Activated B cell treated with CpG ODN at 0.5 μM for 24 hours (primary cell): ENCODE data around the gene ADD1. TPM values are rescaled to one million over a fixed set of nuclear protein-coding genes. Genes with fewer than 3 reads are reported as not detected.

Experiments
- ATAC-seq: fragments of 200-7000 bp; cut with Tn5 transposase; one replicate; pipeline ENCODE4 v1.10.0; 2021; ENCODE audit warnings: low read depth, mild to moderate bottlenecking, moderate library complexity
- CTCF ChIA-PET: fragments of 350-600 bp; sonication (Branson Sonifier 250); formaldehyde crosslinking; loops from one replicate; lab custom pipeline; 2021; ENCODE audit warnings: antibody characterized with exemption; lab: Charles Lee
- POLR2A ChIA-PET: fragments of 350-600 bp; sonication (Branson Sonifier 250); formaldehyde crosslinking; loops from one replicate; lab custom pipeline; 2021; ENCODE audit warnings: antibody characterized with exemption; lab: Charles Lee
- DNase-seq: peaks from one replicate; pipeline ENCODE4 v3.0.0; 2022
- H3K27ac Mint-ChIP-seq: one replicate; pipeline ENCODE4 v1.8.0; 2020; ENCODE audit warnings: mixed read lengths
- H3K27me3 Mint-ChIP-seq: one replicate; pipeline ENCODE4 v1.8.0; 2021; ENCODE audit warnings: mixed read lengths
- H3K36me3 Mint-ChIP-seq: one replicate; pipeline ENCODE4 v1.8.0; 2021; ENCODE audit warnings: low read depth, mixed read lengths
- H3K4me1 Mint-ChIP-seq: one replicate; pipeline ENCODE4 v1.8.0; 2021; ENCODE audit warnings: mixed read lengths
- H3K4me3 Mint-ChIP-seq: one replicate; pipeline ENCODE4 v1.8.0; 2020; ENCODE audit warnings: mild to moderate bottlenecking, mixed read lengths
- H3K9me3 Mint-ChIP-seq: one replicate; pipeline ENCODE4 v1.8.0; 2020; ENCODE audit warnings: mixed read lengths
- intact Hi-C: fragments of 100-400 bp; cut with micrococcal nuclease; formaldehyde crosslinking; loops from one replicate; pipeline ENCODE4 v1.15.1; 2024
- total RNA-seq: library from RNA; stranded (reverse); gene quantifications from 2 replicates; pipeline ENCODE4 v1.2.3, GENCODE V29; 2022
- TF ChIP-seq, protein P1 (sequence below): fragments of 200-600 bp; IDR thresholded peaks from one replicate; pipeline ENCODE4 v1.8.0; 2022; ENCODE audit warnings: antibody characterized with exemption, mild to moderate bottlenecking

The ADD1 gene
- total RNA-seq, 1 donor from 2014 or later, result 340 TPM

DNA sequence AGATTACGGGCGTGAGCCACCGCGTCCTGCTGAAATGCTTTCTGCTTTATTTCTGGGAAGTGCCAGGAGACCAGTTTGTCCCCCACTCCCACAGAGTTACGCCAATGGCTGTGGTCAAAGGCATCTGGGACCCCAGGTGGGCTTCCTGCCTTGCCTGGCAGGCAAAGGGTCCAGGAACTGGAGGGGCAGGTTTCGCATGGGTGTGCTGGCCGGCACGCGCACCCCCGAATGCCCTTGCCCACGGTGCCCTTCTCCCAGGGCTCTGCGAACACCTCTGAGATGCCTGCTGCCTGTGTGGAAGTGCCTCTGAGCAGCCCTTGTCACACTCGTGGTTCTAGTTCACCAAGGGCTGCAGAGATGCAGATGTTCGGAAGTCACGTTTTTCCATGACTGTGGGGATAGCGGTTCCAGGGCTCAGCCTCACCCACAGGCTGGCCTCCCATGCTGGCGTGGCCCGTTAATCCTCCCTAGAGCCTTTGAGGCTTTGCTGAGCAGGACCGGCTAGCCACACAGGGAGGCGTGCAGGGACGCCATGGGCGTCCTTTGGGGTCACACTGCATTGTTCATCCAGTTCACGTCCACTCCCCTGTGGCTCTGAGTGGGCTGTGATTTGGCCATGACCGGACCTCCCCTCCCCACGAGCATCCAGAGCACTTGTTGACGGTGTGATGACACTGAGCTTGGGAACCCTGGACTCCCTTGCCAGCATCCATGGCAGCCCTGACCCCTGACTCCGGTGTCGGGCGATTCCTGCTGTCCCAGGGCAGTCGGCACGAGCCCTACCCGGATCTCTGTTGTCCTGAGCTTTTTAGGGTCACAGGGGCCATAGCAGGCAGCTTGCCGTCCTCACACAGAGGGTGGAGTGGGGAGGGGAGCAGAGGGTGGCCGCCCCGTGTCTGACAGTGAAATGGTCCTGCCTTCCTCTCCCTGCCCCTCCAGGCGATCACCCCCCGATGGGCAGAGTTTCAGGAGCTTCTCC is 12.7 kb upstream of the ADD1 start:
- intact Hi-C loops, result loop anchor here (5.0 kb wide), 1 partner anchor 101 kb away; no protein-coding TSS in a partner anchor
- CTCF ChIA-PET, result no interaction called here

DNA sequence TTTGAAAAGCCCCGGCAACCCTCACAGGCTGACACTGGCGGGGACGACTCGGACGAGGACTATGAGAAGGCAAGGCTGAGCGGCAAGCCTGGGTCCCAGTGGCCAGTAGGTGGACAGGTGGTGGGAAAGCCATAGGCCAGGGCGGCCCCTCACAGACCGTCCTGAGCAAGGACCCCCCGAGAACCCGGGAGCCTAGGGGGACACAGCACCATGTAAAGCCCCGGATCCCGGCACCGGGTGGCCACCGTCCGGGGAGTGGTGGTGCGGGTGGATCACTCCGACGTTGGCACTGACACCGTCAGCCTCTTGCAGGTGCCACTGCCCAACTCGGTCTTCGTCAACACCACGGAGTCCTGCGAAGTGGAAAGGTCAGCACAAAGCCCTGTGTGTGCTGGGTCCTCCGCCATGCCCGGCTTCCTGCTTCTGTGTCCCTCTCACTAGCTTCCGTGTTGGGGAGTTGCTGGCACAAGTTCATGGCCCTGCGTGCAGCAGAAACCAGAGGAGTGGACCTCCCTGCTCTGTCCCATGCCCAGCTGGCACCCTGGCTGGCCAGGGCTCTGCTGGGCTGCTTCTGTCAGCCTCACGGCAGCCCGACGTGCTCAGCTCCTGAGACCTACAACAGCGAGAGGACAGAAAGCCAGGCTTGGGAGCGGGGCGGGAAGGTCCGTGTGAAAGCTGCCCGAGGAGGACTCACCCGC is 11.9 kb upstream of the ADD1 start:
- TF ChIP-seq, protein P1, sequence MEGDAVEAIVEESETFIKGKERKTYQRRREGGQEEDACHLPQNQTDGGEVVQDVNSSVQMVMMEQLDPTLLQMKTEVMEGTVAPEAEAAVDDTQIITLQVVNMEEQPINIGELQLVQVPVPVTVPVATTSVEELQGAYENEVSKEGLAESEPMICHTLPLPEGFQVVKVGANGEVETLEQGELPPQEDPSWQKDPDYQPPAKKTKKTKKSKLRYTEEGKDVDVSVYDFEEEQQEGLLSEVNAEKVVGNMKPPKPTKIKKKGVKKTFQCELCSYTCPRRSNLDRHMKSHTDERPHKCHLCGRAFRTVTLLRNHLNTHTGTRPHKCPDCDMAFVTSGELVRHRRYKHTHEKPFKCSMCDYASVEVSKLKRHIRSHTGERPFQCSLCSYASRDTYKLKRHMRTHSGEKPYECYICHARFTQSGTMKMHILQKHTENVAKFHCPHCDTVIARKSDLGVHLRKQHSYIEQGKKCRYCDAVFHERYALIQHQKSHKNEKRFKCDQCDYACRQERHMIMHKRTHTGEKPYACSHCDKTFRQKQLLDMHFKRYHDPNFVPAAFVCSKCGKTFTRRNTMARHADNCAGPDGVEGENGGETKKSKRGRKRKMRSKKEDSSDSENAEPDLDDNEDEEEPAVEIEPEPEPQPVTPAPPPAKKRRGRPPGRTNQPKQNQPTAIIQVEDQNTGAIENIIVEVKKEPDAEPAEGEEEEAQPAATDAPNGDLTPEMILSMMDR, result no peak
- intact Hi-C loops, result loop anchor here (1.0 to 5.0 kb wide), 5 partner anchors 14 to 101 kb away; no protein-coding TSS in a partner anchor
- Mint-ChIP-seq H3K27me3 (no peaks in the 10 kb centered on the region), H3K36me3 (peaks cover 42% of the 10 kb centered on the region), H3K4me3 (peak overlapping the region; percentile 67), H3K9me3 (no peaks in the 10 kb centered on the region), H3K4me1 (peaks cover 52% of the 10 kb centered on the region), H3K27ac (peak overlapping the region; percentile 83)
- peak; percentile 17 for DNase-seq
- ChIA-PET CTCF (no interaction called here), POLR2A (interaction anchor here (0.5 to 1.5 kb wide), 7 partner anchors 12 to 56 kb away, joined by 3 to 15 read pairs (median 5); partner anchors contain the start of gene ADD1)
- ATAC-seq, result no peak

More for the DNA sequence above, 12.7 kb upstream of the ADD1 start:
- Mint-ChIP-seq H3K9me3 (no peaks in the 10 kb centered on the region), H3K4me1 (peaks cover 44% of the 10 kb centered on the region), H3K27me3 (no peaks in the 10 kb centered on the region), H3K27ac (no peak overlapping the region), H3K4me3 (no peak overlapping the region), H3K36me3 (peaks cover 47% of the 10 kb centered on the region)
- no peak for ATAC-seq
- POLR2A ChIA-PET, result interaction anchor here (0.5 to 1.1 kb wide), 2 partner anchors 24 to 55 kb away, joined by 3 to 8 read pairs; no protein-coding TSS in a partner anchor
- peak; percentile 19 for DNase-seq
- TF ChIP-seq, protein P1, result no peak

GRCh38 chr4:2832309-2832980 is 11.2 kb upstream of the ADD1 start:
- Mint-ChIP-seq H3K36me3 (peaks cover 35% of the 10 kb centered on the region), H3K27ac (peak overlapping the region; percentile 83), H3K9me3 (no peaks in the 10 kb centered on the region), H3K4me3 (peak overlapping the region; percentile 67), H3K4me1 (peaks cover 59% of the 10 kb centered on the region), H3K27me3 (no peaks in the 10 kb centered on the region)
- TF ChIP-seq, protein P1, result no peak
- ChIA-PET POLR2A (interaction anchor here (0.6 to 1.5 kb wide), 6 partner anchors 11 to 1162 kb away, joined by 3 to 15 read pairs (median 4); partner anchors contain the start of gene ADD1), CTCF (no interaction called here)
- peak; percentile 85 for ATAC-seq
- intact Hi-C loops, result loop anchor here (1.0 to 5.0 kb wide), 5 partner anchors 15 to 100 kb away; no protein-coding TSS in a partner anchor
- DNase-seq, result peak; percentile 65

DNA sequence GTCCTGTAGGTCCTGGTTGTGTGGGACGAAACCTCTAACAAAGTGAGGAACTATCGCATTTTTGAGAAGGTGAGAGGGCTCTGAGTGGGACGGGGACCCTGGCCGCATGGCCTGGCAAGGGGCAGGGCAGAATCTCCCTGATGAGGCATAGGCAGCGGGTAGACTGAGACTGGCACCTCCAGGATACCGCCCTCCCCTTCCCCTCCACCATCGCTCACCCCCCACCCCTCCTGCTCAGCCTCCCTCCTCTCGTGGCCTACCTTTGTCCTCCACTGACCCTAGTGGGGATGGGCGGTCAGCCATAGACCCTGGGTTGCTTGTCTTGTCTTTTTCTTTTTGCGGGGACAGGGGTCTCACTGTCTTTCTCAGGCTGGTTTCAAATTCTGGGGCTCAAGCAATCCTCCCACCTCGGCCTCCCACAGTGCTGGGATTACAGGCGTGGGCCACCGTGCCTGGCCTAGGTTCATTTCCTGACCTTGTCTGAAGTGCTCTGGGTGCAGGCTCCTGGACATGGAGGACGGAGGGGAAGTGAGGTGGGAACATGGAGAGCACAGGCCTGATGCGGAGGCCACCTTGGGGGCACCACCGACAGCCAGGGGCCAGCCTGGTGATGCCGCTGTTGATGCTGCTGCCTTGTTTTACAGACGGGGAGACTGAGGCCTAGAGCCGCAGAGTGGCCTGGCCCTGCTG is 10.5 kb upstream of the ADD1 start:
- CTCF ChIA-PET, result no interaction called here
- TF ChIP-seq, protein P1, result no peak
- intact Hi-C loops, result loop anchor here (1.0 to 5.0 kb wide), 5 partner anchors 16 to 99 kb away; no protein-coding TSS in a partner anchor
- DNase-seq (no peak), ATAC-seq (peak; percentile 8)
- Mint-ChIP-seq H3K27me3 (no peaks in the 10 kb centered on the region), H3K9me3 (no peaks in the 10 kb centered on the region), H3K36me3 (peaks cover 31% of the 10 kb centered on the region), H3K27ac (peak overlapping the region; percentile 83), H3K4me3 (peak overlapping the region; percentile 67), H3K4me1 (peaks cover 65% of the 10 kb centered on the region)
- POLR2A ChIA-PET, result interaction anchor here (0.6 to 1.5 kb wide), 5 partner anchors 15 to 1162 kb away, joined by 3 to 15 read pairs (median 5); no protein-coding TSS in a partner anchor
